HG02678 (cell line): Measurements from ENCODE around the gene ZNF213.

Experiments used
- ATAC-seq: cut with Tn5 transposase; IDR thresholded peaks from one replicate; pipeline ENCODE4 v1.9.1; 2021; ENCODE audit warnings: mild to moderate bottlenecking, moderate library complexity; ENCODE audit not compliant: unreplicated experiment

The ZNF213 gene

DNA sequence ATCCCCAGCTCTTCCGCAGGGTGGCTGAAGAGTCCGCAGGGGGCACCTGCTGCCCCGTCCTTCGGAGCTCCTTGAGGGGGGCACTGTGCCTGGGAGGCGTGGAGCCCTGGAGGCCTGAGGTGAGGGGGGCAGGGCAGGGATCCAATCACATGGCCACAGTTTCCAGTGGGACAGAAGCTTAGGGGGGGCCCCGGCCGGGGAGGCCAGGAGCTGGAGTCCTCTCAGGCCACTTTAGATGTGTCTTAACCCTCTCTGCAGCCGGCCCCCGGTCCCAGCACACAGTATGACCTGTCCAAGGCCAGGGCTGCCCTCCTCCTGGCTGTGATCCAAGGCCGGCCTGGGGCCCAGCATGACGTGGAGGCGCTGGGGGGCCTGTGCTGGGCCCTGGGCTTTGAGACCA, 10.8 kb downstream of the ZNF213 start:
- no peak for ATAC-seq

DNA sequence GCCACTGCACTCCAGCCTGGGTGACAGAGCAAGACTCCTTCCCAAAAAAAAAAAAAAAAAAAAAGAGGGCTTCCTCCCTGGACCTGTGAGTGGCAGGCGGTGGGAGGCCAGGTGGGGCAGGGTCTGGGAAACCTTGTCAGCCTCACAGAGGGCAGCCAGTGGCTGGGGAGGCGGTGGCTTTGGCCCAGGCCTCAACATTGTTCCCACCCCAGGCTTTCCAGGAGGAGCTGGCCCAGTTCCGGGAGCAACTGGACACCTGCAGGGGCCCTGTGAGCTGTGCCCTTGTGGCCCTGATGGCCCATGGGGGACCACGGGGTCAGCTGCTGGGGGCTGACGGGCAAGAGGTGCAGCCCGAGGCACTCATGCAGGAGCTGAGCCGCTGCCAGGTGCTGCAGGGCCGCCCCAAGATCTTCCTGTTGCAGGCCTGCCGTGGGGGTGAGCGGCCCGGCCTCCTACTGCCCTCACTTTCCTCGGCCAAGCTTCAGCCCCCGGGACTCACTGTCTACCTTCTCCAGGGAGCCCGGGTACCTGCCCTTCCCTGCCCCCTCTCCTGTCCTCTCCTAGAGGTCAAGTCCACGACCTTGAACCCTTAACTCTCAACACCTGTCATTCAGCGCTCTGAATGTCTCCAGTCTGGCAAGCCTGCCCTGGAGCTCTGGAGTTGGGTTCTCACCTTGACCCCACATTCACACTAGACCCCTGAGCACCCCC, 12.4 kb downstream of the ZNF213 start:
- no peak for ATAC-seq

DNA sequence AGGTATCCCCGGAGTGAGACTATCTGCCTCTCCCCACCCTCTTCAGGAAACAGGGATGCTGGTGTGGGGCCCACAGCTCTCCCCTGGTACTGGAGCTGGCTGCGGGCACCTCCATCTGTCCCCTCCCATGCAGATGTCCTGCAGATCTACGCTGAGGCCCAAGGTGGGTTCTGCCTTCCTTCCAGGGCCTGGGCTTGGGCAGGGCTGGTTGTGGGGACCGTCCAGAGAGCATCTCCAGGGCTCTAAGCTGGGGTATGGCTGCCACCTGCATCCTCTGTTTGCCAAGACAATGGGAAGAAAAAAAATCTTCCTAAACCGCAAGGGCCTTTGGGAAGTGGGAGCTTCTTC, 12.9 kb downstream of the ZNF213 start:
- ATAC-seq, result no peak

DNA sequence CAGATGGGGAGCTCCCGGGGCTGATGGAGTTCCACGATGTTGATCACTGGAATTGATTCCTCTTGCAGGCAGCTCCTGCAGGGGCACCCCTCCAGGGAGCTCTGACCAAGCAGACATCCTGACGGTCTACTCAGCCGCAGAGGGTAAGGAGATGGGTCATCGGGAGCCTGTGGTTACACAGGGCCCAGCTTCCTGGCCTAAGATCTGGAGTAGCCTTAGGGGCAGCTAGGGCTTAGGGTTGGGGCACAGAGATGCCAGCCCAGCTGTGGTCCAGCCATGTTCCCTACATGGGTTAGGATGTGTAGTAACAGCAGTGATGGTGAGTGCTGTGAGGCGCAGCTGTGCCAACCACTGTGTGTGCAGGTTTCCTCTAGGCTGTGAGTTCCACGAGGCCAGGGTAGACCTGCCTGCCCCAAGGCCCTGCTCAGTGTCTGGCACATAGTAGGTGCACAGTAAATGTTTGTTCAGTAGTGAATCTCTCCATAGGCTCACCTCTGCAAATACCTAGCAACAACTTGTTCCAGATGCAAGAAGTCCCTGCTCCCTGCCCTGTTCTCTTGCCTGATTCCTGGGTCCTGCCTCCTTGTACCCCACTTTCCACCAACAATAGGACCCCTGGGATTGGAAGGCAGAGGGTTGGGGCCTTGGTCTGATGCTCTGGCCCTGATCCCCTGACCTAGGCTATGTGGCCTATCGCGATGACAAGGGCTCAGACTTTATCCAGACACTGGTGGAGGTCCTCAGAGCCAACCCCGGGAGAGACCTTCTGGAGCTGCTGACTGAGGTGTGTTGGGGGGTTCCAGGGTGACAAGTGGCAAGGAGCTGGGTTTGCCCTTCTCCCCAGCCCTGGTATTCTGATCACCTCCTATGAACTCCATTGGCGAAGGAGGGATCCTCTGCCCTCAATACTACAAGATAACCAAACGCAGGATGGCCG, 13.7 kb downstream of the ZNF213 start:
- no peak for ATAC-seq

DNA sequence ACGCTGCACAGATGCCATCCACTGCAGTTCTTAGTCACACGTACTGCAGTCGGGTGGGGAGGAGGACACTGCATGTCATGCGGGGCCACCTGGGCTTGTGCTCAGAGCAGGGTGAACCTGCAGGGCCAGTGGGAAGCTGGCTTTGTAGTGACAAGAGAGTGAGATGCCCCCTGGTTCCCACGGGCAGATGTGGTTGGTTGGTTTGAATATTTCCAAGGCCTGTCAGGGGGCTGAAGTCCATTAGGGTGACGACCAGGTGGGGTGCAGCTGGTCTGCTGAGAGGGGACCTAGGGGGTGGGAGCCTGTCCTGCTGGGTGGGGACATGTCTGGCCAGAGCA, 14.3 kb downstream of the ZNF213 start:
- no peak for ATAC-seq

DNA sequence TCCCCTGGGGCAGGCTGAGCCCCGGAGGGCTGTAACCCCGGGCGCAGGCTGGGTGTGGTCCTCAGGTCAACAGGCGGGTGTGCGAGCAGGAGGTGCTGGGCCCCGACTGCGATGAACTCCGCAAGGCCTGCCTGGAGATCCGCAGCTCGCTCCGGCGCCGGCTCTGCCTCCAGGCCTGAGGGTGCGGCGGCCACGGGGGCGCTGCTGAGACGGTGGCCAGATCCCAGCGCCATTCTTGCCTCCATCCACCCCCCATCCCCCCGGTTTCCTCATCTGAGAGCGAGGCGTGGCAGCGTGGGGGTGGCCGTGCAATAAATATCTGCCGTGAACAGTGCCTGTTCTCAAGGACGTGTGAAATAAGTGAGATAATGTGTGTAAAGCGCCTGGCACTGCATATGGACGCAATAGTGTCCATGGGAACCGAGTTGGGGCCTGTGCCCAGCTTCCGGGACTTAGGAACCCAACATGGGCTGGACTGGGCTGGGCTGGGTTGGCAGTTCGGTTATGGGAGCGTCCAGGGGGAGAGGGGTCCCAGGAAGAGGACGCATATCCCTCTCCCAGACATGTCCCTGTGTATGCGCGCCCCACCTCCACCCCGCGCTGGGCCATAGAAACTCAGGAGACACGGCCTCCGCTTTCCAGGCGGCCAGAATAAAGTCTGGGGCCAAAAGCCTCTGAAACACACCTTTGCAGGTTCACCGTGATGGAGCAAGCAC, 15.0 kb downstream of the ZNF213 start:
- no peak for ATAC-seq

DNA sequence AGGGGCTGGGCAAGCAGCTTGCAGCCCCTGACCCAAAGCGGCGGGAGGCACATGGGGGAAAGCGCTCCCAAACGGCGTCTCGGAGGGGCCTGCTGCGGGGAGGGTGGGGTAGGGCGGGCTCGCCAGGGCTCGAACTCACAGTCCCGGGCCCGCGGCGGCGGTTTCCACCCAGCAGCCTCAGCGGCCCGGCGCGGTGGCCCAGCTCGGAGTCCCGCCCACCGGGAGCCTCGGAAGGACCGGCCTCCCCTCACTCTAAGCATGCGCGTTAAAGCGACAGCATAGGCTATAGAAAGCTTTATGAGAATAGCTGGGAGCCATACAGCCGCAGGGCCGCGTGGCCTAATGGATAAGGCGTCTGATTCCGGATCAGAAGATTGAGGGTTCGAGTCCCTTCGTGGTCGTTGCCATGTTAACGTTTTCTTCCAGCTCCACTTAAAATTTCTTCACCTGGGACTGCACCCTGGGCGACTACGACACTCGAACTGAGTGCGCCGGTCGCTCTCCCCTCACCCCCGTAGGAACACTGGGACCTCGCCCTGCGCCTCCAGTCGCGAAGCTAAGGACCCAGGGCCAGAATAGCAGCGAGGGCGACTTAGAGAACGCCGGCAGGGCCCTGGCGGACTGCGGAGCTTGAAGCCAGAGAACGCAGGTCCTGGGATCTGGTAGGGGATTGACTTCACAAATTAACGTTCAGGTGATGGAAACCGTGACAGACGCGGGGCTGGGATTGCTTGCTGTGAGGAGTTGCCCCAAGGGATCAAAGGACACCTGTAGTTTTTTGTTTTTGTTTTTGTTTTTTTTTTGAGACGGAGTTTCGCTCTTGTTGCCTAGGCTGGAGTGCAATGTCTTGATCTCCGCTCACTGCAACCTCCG, 15.8 kb downstream of the ZNF213 start:
- peak; percentile 73 for ATAC-seq

DNA sequence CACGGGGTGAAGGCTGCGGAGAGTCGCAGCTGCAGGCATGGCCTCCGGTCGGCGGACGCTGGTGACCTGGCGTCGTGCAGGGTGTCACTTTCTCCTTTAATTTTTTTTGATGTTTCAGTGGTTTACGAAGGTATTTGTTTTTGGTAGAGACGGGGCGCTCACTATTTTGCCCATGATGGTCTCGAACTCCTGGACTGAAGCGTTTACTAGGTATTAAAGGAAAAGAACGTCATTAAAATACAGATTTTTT, 17.1 kb downstream of the ZNF213 start:
- ATAC-seq, result no peak

DNA sequence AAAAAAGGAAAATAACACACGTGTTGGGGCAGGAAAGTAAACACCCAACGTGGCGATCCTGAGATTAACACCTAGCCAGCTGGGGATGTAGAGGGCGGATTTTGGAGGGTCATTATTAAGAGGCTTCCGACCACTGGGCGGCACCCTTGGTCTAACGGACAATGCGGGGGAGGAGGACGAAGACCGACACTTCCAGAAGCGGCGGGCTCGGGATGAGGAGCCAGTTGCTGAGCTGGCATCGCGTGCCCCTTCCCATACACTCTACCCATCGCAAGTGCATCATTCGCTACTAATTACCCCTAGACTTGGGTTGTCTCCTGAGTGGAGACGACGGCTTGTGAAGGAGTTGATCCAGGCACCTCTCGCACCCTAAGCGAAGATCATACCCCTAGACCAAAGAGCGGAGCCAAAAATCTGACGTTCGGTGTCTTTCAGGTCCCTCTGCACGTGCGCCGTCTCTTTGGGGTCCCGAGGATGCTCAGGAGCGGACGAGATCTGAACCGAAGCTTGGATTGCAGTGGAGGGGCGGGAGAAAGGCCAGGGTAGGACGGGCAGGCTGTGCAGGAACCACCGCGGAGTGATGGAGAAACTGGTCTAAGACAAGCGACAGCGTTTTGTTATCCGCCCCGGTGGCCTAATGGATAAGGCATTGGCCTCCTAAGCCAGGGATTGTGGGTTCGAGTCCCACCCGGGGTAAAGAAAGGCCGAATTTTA, 17.6 kb downstream of the ZNF213 start:
- no peak for ATAC-seq

DNA sequence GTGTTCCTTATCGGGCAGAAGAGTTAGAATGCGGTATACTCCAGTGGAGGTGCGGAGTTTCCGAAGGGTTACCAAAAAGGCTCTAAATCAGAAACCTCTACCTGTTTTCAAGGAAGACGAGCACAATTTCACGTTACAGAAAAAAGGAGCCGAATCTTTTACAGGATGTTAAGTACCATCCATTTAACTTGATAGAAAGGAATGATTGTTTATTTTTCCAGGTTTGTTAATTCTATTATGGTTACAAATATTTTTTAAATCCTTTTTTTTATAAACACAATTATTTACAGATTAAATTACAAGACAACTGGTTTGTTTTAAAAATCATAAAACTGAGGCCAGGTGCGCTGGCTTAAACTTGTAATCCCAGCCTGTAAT, 18.2 kb downstream of the ZNF213 start:
- no peak for ATAC-seq

DNA sequence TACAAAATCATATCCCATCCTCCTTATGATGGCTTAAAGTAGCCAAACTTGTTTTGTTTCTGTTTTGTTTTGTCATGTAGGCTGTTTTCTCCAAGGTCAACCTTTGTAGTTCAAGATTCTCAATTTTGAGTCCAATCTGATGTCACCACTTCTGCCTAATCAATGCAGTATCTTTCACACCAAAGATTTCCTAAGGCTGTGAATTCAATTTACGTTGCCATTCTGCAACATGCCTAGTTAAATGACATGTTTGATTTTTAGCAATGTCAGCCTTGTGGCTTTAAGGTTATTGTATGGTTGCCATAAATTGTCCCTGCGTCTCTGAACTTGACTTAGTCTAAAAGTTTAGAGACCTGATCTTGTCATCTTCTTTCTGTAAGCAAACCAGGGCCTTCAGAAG, 20.4 kb downstream of the ZNF213 start:
- ATAC-seq, result no peak

DNA sequence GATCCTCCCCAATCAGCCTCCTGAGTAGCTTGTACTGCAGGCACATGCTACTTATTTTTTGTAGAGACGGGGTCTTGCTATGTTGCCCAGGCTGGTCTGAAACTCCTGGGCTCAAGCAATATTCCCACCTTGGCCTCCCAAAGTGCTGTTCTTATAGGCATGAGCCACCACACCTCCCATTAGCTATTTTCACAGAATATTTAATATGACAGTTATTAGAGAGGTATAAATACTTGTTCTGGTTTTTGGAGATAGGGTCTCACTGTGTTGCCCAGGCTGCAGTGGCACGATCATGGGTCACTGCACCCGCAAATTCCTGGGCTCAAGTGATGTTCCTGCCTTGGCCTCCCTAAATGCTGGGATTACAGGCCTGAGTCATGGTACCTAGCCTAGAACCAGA, 21.1 kb downstream of the ZNF213 start:
- ATAC-seq, result no peak

DNA sequence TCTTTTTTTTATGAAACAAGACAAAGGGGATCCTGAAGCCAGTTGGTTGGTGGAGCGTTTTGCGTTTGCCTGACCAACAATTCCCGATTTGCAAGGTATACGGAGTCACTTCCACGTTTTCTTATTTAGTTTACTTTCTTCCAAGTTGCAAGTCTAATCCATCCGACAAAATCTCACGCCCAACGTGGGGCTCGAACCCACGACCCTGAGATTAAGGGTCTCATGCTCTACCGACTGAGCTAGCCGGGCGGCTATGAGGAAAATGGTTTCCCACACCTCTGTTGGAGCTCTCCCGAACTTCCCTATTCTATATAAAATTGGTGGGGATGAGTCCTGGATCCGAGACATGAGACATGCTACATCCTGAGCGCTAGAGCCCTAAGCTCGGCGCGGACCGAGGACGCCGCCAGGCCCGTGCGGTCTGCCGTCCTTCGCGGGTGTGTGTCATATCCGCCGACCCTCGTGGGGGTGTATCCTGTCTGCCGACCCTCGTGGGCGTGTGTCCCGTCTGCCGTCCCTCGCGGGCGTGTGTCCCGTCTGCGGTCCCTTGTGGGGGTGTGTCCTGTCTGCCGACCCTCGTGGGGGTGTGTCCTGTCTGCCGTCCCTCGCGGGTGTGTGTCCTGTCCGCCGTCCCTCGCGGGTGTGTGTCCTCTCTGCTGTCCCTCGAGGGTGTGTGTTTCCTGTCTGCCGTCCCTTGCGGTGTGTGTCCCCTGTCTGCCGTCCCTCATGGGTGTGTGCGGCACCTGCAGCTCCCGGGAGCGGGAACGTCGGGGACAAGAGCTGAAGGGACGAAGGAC, 22.6 kb downstream of the ZNF213 start:
- no peak for ATAC-seq

DNA sequence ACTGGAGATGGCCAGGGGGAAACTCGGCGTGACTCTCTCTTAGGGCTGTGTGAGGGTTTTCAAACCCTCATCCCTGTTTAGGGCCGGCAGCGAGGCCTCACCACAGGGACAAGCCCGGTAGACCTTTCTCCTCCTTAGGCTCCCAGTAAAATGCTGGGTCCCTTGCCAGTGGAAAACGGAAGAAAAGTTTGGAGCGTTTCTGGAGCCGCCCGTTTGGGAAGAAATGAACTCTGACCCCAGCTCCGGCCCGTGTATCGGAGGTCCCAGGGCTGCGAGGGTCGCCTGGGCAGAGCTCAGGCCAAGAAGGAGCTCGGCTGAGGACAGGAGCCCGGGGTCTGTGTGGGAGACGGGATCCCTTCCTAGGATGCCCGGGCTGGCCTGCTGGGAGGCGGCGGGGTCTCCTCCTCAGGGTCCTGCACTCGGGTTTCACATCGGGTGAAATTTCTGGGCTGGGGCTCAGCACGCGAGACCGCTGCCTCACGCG, 23.2 kb downstream of the ZNF213 start:
- no peak for ATAC-seq

DNA sequence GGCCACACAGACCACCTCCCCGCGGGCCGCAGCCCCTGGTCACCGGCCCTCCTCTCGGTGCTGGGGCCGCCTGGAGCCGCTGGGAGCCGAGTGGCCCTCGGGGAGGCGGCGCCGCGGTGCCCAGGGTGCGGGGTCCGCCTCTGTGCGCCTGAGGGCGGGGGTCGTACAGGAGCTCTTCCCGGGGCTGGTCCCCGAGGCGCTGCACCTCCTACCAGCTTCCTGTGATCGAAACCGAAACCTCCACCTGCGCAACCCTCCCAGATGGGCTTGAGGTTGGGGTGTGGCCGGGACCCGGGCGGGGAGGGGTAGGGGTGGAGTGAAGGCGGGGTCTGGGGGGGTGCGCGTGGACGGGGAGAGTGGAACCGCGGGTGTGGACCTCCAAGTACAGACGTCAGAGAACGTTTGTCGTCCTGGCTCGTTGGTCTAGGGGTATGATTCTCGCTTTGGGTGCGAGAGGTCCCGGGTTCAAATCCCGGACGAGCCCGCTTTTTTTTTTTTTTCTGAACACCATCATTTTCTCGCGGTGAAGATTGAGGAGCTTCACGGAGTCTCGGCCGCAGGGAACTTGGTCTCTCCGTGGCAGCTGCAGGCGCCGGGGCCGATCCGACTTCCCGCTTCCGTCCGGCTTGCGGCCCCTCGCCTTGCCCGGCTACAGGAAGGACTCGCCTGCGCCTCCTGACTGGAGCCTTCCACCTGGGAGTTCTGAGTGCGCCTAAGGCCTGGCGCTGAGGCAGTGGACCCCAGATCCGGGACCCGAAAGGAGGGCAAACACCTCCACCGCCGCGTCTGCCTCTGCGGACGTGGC, 23.9 kb downstream of the ZNF213 start:
- ATAC-seq, result peak; percentile 57

DNA sequence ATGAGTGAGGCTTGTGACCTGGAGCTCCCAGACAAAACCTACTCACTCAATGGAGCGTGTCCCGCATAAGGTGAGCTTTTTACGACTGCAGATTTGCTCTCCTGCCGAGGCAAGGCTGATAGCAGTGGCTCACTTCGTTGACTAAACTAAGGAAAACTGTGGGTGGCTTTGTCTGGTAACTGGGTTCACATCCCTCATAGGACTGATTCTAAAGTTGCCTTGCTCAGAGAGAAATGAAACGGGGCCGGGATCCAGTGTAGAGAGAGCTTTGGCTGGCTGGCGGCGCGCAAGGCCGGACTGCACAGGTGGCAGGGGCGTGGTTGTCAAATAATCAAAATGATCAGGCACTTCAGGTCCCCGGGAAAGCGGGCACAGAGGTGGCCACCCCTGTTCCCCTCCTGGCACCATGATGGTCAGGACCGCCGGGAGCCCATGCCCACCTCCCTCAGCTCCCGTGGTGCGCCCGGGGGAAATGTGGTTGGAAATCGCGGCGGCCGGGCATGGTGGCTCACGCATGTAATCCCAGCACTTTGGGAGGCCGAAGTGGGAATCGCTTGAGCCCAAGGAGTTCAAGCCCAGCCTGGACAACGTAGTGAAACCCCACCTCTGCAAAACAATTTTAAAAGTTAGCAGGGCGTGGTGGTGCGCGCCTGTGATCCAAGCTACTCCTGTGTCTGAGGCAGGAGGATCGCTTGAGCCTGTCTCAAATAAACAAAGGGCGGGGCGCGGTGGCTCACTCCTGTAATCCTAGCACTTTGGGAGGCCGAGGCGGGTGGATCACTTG, 26.6 kb downstream of the ZNF213 start:
- ATAC-seq, result no peak

DNA sequence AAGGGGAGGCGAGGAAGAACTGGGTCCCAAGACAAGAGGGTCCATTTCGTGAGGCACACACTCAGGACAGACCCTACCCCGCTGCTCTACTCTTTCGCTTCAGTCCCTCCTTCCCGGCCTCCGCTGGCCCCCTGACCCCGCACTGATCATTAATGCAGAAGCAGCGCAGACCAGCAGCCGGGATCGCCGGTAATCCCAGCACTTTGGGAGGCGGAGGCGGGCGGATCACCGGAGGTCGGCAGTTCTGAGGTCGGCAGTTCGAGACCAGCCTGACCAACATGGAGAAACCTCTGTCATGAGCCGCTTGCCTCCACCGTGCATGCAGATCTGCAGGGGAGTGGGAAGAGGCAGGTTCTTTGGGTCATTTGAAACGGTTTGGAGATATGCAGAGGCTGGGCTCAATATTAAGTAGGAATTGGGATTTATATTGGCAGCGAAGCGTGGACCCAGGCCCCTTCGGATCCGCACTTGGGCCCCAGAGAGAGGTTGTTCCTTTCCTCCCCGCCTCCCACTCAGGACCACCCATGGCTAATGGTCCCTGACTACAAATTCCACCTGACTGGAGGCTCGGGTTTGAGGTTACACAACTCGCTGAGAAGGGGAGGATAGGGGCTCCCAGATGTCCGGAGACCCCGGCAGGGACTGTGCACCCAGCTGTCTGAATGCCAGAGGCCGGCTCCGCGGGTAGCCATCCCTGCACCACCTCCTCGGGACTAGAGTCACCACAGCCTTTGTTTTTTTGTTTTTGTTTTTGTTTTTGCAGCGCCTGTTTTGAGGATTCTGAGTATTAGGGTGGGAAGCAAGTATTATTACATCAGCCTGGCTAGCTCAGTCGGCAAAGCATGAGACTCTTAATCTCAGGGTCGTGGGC, 29.5 kb downstream of the ZNF213 start:
- no peak for ATAC-seq
